SK-N-MC (cell line): ENCODE measurements around the gene NT5DC1.

Experiments used
- DNase-seq: peaks from one replicate; pipeline ENCODE4 v3.0.0-alpha.2; 2011; ENCODE audit warnings: low read depth, low spot score
- H3K27ac ChIP-seq: fragments of 200-600 bp; sonication (generic); 2 replicates; pipeline ENCODE4 v1.5.1; 2016; ENCODE audit warnings: mixed run types
- H3K36me3 ChIP-seq: fragments of 200-600 bp; sonication (generic); 2 replicates; pipeline ENCODE4 v1.6.1; 2017; ENCODE audit warnings: antibody characterized with exemption, low read length, mixed read lengths; ENCODE audit not compliant: insufficient read depth
- H3K4me3 ChIP-seq: fragments of 200-600 bp; sonication (generic); 2 replicates; pipeline ENCODE4 v1.5.1; 2016
- H3K9ac ChIP-seq: fragments of 200-600 bp; sonication (generic); 2 replicates; pipeline ENCODE4 v1.8.0; 2017; ENCODE audit warnings: mixed run types, mixed read lengths; ENCODE audit not compliant: insufficient read length
- H3K9me3 ChIP-seq: fragments of 200-600 bp; sonication (generic); 2 replicates; pipeline ENCODE4 v1.6.1; 2017; ENCODE audit warnings: low read depth, mild to moderate bottlenecking, antibody characterized with exemption, low read length, moderate library complexity, mixed read lengths
- EZH2 ChIP-seq: fragments of 200-600 bp; sonication (generic); IDR thresholded peaks from one replicate; pipeline ENCODE4 v1.6.1; 2017; ENCODE audit warnings: antibody characterized with exemption
- FOXP2 ChIP-seq: optimal IDR thresholded peaks from 2 replicates; pipeline ENCODE3; 2011; ENCODE audit warnings: mild to moderate bottlenecking, moderate library complexity; ENCODE audit not compliant: insufficient read depth; ENCODE audit errors: extremely low read length, control extremely low read depth
- POLR2AphosphoS5 ChIP-seq: IDR thresholded peaks from 2 replicates; pipeline ENCODE4 v1.6.1; 2012; ENCODE audit warnings: mild to moderate bottlenecking, low read depth, low read length, borderline replicate concordance

The NT5DC1 gene

DNA sequence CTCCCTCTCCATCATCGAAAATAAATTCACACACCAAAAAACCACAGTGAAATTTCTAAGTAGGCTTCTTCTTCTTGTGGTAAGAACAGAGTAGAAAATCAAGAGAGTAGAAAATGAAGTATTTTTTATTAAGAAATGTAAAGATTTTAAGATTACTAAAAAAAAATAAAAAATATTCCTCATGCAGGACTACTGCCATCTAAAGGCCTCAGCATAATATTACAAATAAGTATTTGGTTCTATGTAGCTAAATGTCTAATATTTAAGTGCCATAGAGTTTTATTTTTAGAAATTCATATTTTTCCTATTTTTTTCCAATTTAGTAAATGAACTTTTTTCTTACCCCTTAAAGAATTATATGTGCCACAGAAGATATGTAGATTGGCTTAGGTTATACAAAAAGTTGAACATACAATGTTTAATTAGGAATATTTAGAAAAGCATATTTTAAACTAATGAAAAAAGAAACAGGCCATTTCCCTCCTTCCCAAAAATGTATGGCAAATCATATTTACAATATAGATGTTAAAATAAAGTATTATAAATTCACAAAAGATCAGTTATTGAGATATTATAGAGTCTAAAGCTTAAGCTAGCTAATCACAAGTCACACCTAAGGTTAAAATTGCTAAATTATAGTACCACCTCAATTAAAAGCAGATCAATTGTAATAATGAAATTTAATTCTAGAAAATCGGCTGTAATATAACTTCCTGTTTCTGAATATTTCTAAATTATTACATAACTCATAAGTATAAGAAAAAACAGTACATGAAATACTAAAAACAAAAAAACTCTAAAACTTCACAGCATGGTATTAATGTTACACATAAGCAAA is 3.5 kb upstream of the NT5DC1 start:
- Histone ChIP-seq H3K36me3 (no peaks in the 10 kb centered on the region), H3K27ac (no peak overlapping the region), H3K9ac (no peak overlapping the region), H3K9me3 (no peaks in the 10 kb centered on the region), H3K4me3 (no peak overlapping the region)
- DNase-seq = no peak
- TF ChIP-seq FOXP2 (no peak), EZH2 (no peak), POLR2AphosphoS5 (no peak)

DNA sequence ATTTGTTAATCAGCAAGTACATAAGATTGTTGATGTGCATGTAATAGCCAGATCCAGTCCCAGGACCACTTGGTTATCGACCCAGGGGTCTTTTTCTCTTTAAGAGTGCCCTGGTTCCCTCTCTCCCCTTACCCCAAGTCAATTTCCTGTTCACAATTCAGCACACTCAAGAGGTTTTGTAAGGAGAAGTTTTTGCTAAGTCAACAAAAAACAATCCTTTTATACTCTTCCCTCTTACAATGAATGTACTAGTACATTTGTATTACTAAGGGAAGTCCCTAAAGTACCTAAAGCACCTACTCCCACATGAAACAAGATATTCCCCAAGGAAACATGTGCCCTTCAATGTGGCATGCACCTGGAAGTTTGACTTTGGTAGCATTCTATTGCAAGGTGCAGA is 1.6 kb upstream of the NT5DC1 start:
- TF ChIP-seq FOXP2 = no peak
- no peak for TF ChIP-seq EZH2
- peak overlapping the region; percentile 47; the same call in 1 of the 2 replicates for H3K27ac ChIP-seq
- DNase-seq = no peak
- H3K36me3 ChIP-seq = no peaks in the 10 kb centered on the region
- no peak overlapping the region for H3K9ac ChIP-seq
- no peaks in the 10 kb centered on the region for H3K9me3 ChIP-seq
- H3K4me3 ChIP-seq = peak overlapping the region; percentile 91

DNA sequence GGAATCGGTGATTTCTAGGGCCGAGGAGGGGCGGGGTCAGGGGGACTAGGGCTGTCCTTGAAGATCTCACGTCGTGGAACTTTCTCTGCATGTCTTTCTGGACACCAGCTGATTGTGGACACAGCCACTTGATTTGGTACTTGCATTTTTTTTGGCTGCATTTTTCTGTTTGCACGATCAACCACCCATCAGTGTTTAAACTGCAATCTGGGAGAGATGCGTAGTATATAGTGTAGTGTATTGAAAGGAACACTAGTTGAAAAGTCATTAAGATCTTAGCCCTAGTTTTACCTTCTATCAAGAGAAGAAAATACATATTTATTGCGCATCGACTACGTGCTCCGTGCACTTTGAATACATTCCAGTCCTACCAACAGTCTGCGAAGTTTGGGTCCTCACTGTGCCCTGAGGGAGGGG is 657 bp downstream of the NT5DC1 start:
- Histone ChIP-seq H3K27ac (no peak overlapping the region), H3K9ac (peak overlapping the region; percentile 70), H3K4me3 (peak overlapping the region; percentile 91), H3K36me3 (no peaks in the 10 kb centered on the region), H3K9me3 (no peaks in the 10 kb centered on the region)
- DNase-seq = no peak
- no peak for TF ChIP-seq EZH2
- TF ChIP-seq POLR2AphosphoS5 = no peak
- no peak for TF ChIP-seq FOXP2

DNA sequence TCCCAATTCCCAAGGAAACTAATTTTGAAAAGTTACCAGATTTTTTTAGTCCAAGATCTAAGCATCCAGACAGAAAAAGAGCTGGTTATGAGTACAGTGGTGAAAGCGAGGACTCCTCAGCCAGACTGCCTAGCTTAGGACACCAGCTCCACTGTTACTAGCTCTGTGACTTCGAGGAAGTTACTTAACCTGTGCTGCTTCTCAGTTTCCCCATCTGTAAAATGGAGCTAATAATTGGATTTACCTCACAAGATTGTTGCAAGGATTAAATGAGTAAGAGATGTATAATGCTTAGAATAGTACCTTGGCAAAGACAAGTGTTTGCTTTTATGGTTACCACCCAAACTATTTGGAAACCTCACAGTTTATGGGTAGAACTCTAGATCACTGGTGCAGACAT is 1.1 kb downstream of the NT5DC1 start:
- Histone ChIP-seq H3K9ac (peak overlapping the region; percentile 70), H3K27ac (no peak overlapping the region), H3K36me3 (no peaks in the 10 kb centered on the region), H3K9me3 (no peaks in the 10 kb centered on the region), H3K4me3 (peak overlapping the region; percentile 91)
- no peak for TF ChIP-seq FOXP2
- TF ChIP-seq EZH2 = no peak
- TF ChIP-seq POLR2AphosphoS5 = no peak
- DNase-seq = no peak

DNA sequence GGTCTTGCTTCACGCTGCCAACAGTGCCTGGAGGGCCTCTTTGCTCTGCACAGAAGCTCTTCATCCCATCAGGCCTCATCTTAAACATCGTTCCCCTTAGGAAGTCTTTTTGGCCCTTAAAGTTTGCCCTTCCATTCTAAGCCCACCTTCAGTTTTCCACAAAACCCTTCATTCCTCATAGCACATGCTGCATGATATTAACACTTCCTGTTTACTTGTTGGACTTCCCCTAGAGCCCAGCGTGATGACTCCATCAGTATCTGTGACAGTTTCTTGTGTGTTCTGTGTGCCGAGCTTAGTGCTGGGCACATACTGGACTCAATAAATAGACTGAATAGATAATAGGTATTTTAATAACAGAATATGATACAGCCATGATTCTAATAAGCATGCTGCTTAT is 2.2 kb downstream of the NT5DC1 start:
- no peak overlapping the region for H3K4me3 ChIP-seq
- no peak overlapping the region for H3K9ac ChIP-seq
- no peak overlapping the region for H3K27ac ChIP-seq
- H3K9me3 ChIP-seq = no peaks in the 10 kb centered on the region
- TF ChIP-seq FOXP2 (no peak), POLR2AphosphoS5 (no peak), EZH2 (no peak)
- no peak for DNase-seq
- H3K36me3 ChIP-seq = no peaks in the 10 kb centered on the region

DNA sequence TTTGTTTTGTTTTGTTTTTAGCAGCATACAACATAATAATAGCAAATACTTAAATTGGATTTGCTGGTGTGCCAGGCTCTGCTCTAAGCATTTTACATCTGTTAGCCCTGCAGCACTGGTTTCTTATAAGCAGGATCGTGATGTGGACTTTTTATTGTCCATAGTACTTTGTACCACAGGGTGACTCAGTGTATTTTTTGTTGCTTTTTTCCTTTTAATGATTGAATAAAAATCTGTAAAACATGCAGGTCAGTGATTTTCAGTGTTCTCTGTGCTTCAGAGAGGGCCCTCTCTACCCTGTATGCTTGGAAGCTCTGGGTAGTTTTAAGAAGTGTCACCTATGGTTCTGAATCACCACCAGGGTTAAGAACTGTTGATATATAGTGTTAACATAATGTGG is 4.0 kb downstream of the NT5DC1 start:
- no peak for DNase-seq
- Histone ChIP-seq H3K4me3 (no peak overlapping the region), H3K9ac (no peak overlapping the region), H3K27ac (no peak overlapping the region), H3K9me3 (no peaks in the 10 kb centered on the region), H3K36me3 (0 out of 2 replicates have a peak, but pooled peaks cover 3% of the 10 kb centered on the region)
- no peak for TF ChIP-seq EZH2
- TF ChIP-seq FOXP2 = no peak
- TF ChIP-seq POLR2AphosphoS5 = no peak

DNA sequence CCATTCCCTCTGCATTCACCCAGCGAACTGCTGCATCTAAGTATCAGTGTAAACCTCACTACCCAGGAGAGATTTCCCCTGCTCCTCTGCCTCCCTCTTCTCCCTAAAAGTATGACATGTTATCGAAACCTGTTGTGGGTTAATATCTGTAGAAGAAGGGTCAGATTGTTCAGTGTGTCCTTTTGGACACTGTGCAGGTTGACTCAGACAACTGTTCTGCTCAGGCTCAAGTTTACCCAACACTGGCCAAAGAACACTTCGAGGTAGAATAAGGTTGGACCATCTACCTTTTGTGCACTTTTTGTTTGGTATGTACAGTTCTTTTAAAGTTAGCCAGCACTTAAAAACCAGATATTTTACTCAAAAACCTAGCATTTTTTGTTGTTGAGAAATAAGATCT is 4.6 kb downstream of the NT5DC1 start:
- TF ChIP-seq EZH2 (no peak), POLR2AphosphoS5 (no peak), FOXP2 (no peak)
- H3K9ac ChIP-seq = no peak overlapping the region
- H3K4me3 ChIP-seq = no peak overlapping the region
- H3K27ac ChIP-seq = no peak overlapping the region
- no peaks in the 10 kb centered on the region for H3K9me3 ChIP-seq
- DNase-seq = no peak
- peaks cover 5% of the 10 kb centered on the region; the same call in 1 of the 2 replicates for H3K36me3 ChIP-seq

DNA sequence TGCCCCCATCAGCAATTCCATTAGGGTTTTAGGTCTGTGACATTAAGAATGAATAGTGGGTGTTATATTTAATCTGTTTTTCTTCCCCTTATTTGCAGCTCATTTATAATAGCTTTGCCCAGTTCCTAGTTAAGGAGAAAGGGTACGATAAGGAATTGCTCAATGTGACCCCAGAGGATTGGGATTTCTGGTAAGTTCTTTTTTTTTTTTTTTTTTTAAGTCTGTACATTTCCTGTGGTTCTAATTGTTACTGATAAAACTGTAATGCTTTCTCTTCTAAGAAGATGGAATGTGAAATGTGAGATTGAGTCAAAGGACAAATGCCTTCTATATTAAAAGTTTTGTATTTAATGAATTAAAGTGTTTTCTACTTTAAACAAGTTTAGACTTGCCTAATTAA is 5.5 kb downstream of the NT5DC1 start:
- no peaks in the 10 kb centered on the region for H3K9me3 ChIP-seq
- no peak overlapping the region for H3K4me3 ChIP-seq
- H3K27ac ChIP-seq = no peak overlapping the region
- no peak for DNase-seq
- peaks cover 9% of the 10 kb centered on the region; the same call in 1 of the 2 replicates for H3K36me3 ChIP-seq
- no peak overlapping the region for H3K9ac ChIP-seq
- TF ChIP-seq FOXP2 (no peak), EZH2 (no peak), POLR2AphosphoS5 (no peak)

DNA sequence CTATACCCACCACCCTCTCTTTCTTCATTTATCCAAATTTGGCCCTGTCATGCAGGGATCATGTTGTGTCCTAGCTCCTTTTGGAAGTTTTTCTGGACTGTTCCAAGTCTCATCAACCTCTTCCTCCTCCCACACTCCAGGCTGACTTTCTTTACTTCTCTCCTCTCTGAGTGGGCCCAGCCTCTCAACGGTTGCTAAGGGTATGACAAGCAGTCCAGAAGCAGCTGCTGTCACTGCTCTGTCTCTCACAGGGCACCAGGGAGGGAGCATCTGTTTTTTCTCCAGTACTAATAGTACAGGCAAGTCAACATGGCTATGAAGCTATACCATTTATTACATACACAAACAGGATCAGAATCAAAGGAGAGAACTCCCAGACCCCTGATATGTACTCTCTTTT is 8.2 kb downstream of the NT5DC1 start:
- no peak for DNase-seq
- TF ChIP-seq FOXP2 = no peak
- TF ChIP-seq EZH2 = no peak
- no peak for TF ChIP-seq POLR2AphosphoS5
- Histone ChIP-seq H3K9ac (no peak overlapping the region), H3K9me3 (no peaks in the 10 kb centered on the region), H3K36me3 (peaks cover 9% of the 10 kb centered on the region; the same call in 1 of the 2 replicates), H3K4me3 (no peak overlapping the region), H3K27ac (no peak overlapping the region)
